Esophagus (tissue), 2 donors: ENCODE data around the gene CD68. TPM values are rescaled to one million over a fixed set of nuclear protein-coding genes. Genes with fewer than 3 reads are reported as not detected.
"Not testable (repeated sequence)": the region's sequence is repeated elsewhere in the genome, so short reads cannot be mapped to it uniquely, and the experiment has no call there.

Experiments used
- H3K27ac ChIP-seq, 2 donors: one replicate each; pipeline ENCODE4 v1.5.1; 2013; ENCODE audit warnings: low read depth in 2 of 2, mild to moderate bottlenecking in 2 of 2, inconsistent platforms in 1 of 2, low read length in 1 of 2, moderate library complexity in 1 of 2
- H3K27me3 ChIP-seq, 2 donors: one replicate each; pipeline ENCODE4 v1.6.1; 2013; ENCODE audit warnings: low read length in 2 of 2, control low read depth in 1 of 2, mild to moderate bottlenecking in 1 of 2; ENCODE audit not compliant: insufficient read depth in 2 of 2, control insufficient read depth in 1 of 2
- H3K36me3 ChIP-seq, 2 donors: one replicate each; pipeline ENCODE4 v1.6.1; 2013; ENCODE audit warnings: low read length in 1 of 2; ENCODE audit not compliant: control insufficient read depth in 2 of 2, insufficient read depth in 2 of 2
- H3K4me1 ChIP-seq, 2 donors: one replicate each; pipeline ENCODE4 v1.6.1; 2013; ENCODE audit warnings: low read length in 1 of 2; ENCODE audit not compliant: control insufficient read depth in 2 of 2, insufficient read depth in 2 of 2
- H3K4me3 ChIP-seq, 2 donors: one replicate each; pipeline ENCODE4 v1.5.1; 2013; ENCODE audit warnings: low read length in 2 of 2, mild to moderate bottlenecking in 2 of 2, low read depth in 1 of 2, moderate library complexity in 1 of 2
- H3K9me3 ChIP-seq, 2 donors: one replicate each; pipeline ENCODE4 v1.6.1; 2013; ENCODE audit warnings: mild to moderate bottlenecking in 2 of 2, low read depth in 1 of 2, low read length in 1 of 2, moderate library complexity in 1 of 2; ENCODE audit not compliant: control insufficient read depth in 2 of 2, insufficient read depth in 1 of 2
- WGBS, 2 donors: extraction: QIAGEN DNeasy Blood & Tissue Kit; methylation state at CpG; one replicate each; pipeline ENCODE4 v1.1.7; 2013; 5-methylcytosine and 5-hydroxymethylcytosine counted together
- polyA plus RNA-seq, 2 donors: library from polyadenylated mRNA; stranded (reverse); fragments of 200-250 nt; gene quantifications; one replicate each; pipeline ENCODE4 v1.2.3, GENCODE V29; 2013
- donor health status: healthy with polysubstance abuse.
- donor health status: Bipolar disorder and iron deficiency.

The CD68 gene
- polyA plus RNA-seq, 2 donors: 30.5 to 62.4 TPM

DNA sequence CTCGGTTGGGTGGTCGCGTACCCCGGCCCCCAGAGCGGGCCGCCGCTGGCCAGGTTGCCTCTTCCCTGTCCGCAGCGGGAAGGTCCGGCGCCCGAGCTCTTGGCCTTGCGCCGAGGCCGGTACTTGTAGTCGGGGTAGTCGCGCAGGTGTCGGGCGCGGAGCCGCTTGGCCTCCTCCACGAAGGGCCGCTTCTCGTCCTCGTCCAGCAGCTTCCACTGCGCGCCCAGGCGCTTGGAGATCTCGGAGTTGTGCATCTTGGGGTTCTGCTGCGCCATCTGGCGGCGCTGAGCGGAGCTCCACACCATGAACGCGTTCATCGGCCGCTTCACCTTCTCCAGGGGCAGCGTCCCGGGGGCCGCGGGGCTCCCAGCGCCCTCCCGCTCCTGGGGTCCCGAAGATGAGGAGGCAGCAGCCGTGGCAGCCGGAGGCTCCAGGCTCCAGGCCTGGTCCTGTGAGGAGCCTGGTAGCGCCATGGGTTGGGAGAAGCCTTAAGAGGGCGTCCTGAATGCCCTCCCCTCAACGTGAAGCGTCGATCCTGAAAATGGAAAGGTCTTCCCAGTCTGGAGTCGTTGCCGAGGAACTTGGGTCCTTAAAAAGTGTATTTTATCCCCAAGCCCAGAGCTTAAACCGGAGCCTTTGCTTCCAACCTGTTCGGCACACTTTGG lies 9.9 kb downstream of the CD68 start:
- H3K4me1 ChIP-seq: peaks cover 2 to 5% of the 10 kb centered on the region in 2 donors
- peak overlapping the region; percentile 61 to 72 for H3K4me3 ChIP-seq
- H3K27me3 ChIP-seq: no peaks in the 10 kb centered on the region
- H3K9me3 ChIP-seq: no peaks in the 10 kb centered on the region
- H3K36me3 ChIP-seq: peaks cover 12 to 26% of the 10 kb centered on the region in 2 donors
- peak overlapping the region; percentile 85 to 97 for H3K27ac ChIP-seq
- 16% methylated on average over 56 of the region's 56 CpGs for WGBS, 2 donors

GRCh38 chr17:7589891-7590691 lies 10.7 kb downstream of the CD68 start, which contains the start of gene SOX15:
Gene SOX15 (minus strand): TSS chr17:7590094. CDS start chr17:7589676, 418 bp downstream.
- Histone ChIP-seq H3K9me3 (no peaks in the 10 kb centered on the region), H3K4me3 (peak within 1 kb of the TSS; percentile 61 to 72), H3K27ac (peak within 1 kb of the TSS; percentile 85 to 97), H3K27me3 (no peaks in the 10 kb centered on the region), H3K36me3 (peaks cover 12 to 30% of the 10 kb centered on the region in 2 donors), H3K4me1 (peaks cover 2% of the 10 kb centered on the region in 2 donors)
- 39 to 53% methylated on average over 24 of the region's 24 CpGs for WGBS, 2 donors

DNA sequence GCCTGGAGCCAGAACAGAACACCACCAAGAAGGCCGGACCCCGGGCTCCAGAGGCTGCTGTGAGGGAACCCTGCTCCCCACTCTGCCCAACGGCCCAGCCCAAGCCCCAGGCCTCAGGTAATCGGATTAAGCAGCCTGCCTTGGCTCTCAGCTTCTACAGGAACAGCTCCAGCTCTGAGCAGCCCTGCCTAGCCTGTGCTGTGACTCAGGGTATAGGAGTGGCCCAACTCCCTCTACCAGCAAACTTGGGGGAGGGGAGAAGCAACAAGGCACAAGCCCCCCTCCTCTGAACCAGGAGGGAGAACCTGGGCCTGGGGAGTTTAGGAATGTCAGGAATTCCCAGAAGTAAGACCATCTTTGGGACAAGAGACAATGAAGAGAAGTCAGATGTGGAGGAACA lies 11.3 kb downstream of the CD68 start:
- 46 to 57% methylated on average over 4 of the region's 4 CpGs for WGBS, 2 donors
- peaks cover 12 to 34% of the 10 kb centered on the region in 2 donors for H3K36me3 ChIP-seq
- H3K9me3 ChIP-seq: no peaks in the 10 kb centered on the region
- H3K27me3 ChIP-seq: no peaks in the 10 kb centered on the region
- no peak overlapping the region for H3K4me3 ChIP-seq
- peaks cover 2% of the 10 kb centered on the region in 2 donors for H3K4me1 ChIP-seq
- peak overlapping the region; percentile 85 to 93 for H3K27ac ChIP-seq

DNA sequence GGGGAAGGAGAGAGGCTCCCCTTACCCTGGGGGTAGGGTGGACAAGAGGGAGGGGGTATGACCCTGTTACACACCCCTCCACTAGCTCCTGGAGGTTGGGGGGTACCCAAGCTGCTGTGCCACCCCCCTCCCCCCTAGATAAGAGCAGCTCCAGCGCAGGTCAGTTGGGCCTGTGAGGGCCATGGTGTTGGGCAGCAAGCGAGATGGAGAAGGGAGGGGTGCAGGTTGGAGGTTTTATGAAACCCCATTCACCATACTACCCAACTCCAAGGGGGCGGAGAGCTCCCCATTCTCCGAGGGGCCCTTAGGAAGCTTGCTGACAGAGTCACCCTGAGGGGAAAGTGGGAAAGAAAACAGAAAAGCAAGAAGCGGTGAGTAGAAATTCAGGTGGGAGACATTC lies 12.2 kb downstream of the CD68 start:
- no peak overlapping the region for H3K4me3 ChIP-seq
- peaks cover 12 to 33% of the 10 kb centered on the region in 2 donors for H3K36me3 ChIP-seq
- WGBS, 2 donors: 88 to 92% methylated on average over 5 of the region's 5 CpGs
- H3K9me3 ChIP-seq: no peaks in the 10 kb centered on the region
- H3K4me1 ChIP-seq: peaks cover 0 to 2% of the 10 kb centered on the region in 2 donors
- no peaks in the 10 kb centered on the region for H3K27me3 ChIP-seq
- H3K27ac ChIP-seq: peak overlapping the region; percentile 85 to 93

DNA sequence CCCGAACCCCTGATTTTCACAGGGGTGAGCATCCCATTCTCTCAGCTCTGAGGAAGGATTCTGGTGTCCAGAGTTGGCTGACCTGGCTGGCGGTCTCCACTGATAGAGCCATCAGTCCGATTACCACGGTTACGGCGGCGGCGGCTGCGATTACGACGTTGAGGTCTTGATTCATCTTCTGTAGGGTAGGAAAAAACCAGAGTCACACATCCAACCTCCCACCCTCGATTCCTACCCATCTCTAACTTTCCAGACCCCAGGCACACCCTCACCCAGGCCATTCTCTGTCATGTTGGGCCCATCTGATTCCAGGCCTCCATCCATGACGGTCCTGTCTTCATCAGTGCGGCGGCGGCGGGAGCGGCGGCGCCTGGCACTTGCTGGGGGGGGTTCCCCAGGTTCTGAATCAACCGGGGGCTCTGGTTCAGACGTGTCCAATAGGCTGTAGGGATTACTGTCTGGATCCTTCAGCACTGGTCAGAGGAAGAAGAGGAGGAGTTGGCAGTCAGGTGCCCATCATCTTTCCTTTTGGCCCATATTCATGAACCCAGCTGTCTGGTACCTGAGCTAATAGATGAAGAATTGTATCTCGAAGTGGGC lies 13.1 kb downstream of the CD68 start:
- Histone ChIP-seq H3K27ac (no peak overlapping the region), H3K27me3 (no peaks in the 10 kb centered on the region), H3K4me1 (no peaks in the 10 kb centered on the region), H3K4me3 (no peak overlapping the region), H3K9me3 (no peaks in the 10 kb centered on the region), H3K36me3 (peaks cover 12 to 33% of the 10 kb centered on the region in 2 donors)
- WGBS, 2 donors: 90 to 91% methylated on average over 23 of the region's 23 CpGs

- Histone ChIP-seq H3K9me3 (no peaks in the 10 kb centered on the region), H3K4me1 (no peaks in the 10 kb centered on the region), H3K27ac (no peak overlapping the region), H3K27me3 (no peaks in the 10 kb centered on the region), H3K36me3 (peaks cover 12 to 33% of the 10 kb centered on the region in 2 donors), H3K4me3 (no peak overlapping the region)
- WGBS, 2 donors: 83 to 91% methylated on average over 12 of the region's 12 CpGs
These were observed 13.9 kb downstream of the CD68 start for GRCh38 chr17:7593296-7593695.

DNA sequence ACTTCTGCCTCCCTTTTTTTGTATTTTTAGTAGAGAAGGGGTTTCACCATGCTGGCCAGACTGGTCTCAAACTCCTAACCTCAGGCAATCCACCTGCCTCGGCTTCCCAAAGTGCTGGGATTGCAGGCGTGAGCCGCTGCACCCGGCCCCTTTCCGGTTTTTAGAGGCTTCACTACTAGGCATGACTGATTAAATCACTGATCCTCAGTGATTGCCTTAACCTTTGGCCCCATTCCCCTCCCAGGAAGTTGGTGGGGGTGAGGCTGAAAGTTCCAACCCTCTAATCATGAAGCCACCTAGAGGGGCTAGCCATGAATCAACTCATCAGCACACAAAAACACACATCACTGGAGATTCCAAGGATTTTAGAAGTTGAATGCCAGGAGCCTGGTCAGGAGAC lies 18.1 kb downstream of the CD68 start:
- not testable (repeated sequence) for H3K4me3 ChIP-seq, H3K9me3 ChIP-seq, H3K27ac ChIP-seq, H3K27me3 ChIP-seq, H3K4me1 ChIP-seq
- H3K36me3 ChIP-seq: peaks cover 5 to 43% of the 10 kb centered on the region in 2 donors
- 84 to 86% methylated on average over 5 of the region's 5 CpGs for WGBS, 2 donors

- H3K36me3 ChIP-seq: peaks cover 8 to 19% of the 10 kb centered on the region in 2 donors
- no peaks in the 10 kb centered on the region for H3K9me3 ChIP-seq
- H3K4me1 ChIP-seq: no peaks in the 10 kb centered on the region
- no peak overlapping the region for H3K27ac ChIP-seq
- H3K27me3 ChIP-seq: no peaks in the 10 kb centered on the region
- H3K4me3 ChIP-seq: no peak overlapping the region
- 94 to 97% methylated on average over 4 of the region's 4 CpGs for WGBS, 2 donors
These were observed 26.8 kb downstream of the CD68 start for GRCh38 chr17:7606280-7606679.

- Histone ChIP-seq H3K4me3 (no peak overlapping the region), H3K27ac (no peak overlapping the region), H3K9me3 (no peaks in the 10 kb centered on the region), H3K36me3 (peaks cover 2 to 3% of the 10 kb centered on the region in 2 donors), H3K4me1 (no peaks in the 10 kb centered on the region), H3K27me3 (no peaks in the 10 kb centered on the region)
- WGBS, 2 donors: 97 to 100% methylated on average over 2 of the region's 2 CpGs
These were observed 31.2 kb downstream of the CD68 start for GRCh38 chr17:7610641-7611040.
